ENCODE data around the gene LHFPL3. TPM values are rescaled to one million over a fixed set of nuclear protein-coding genes. Genes with fewer than 3 reads are reported as not detected.

LHFPL3 gene
- total and polyA plus RNA-seq, 2 donors (not counting 1 experiment from before 2014, with no cell fraction given) = not detected

- H3K4me3 ChIP-seq (ENCODE audit: control extremely low read depth in 1 of 5, extremely low read depth in 1 of 5, insufficient read depth in 1 of 5, low read depth in 2 of 5, low read length in 4 of 5) = no peak overlapping the region
- H3K9me3 Mint-ChIP-seq (ENCODE audit: insufficient read depth) = peaks cover 8% of the 10 kb centered on the region
- no peaks in the 10 kb centered on the region for H3K27me3 ChIP-seq (replicated peaks in 1 of 4; ENCODE audit: control extremely low read depth in 1 of 4, control insufficient read depth in 3 of 4, insufficient read depth in 4 of 4, low read length in 3 of 4)
- H3K27ac ChIP-seq (ENCODE audit: low read length in 2 of 2) = no peak overlapping the region
- no peak for DNase-seq
- no peak overlapping the region for H3K27ac Mint-ChIP-seq
- TF ChIP-seq EZH2 (IDR thresholded peaks at IDR 0.05; ENCODE audit: borderline replicate concordance, insufficient read depth, low read depth, low read length, poor library complexity, severe bottlenecking) (no peak), CTCF (IDR thresholded peaks at IDR 0.05) (no peak)
- ChIA-PET POLR2A (no interaction called here), CTCF (no interaction called here)
- no peaks in the 10 kb centered on the region for H3K4me1 Mint-ChIP-seq
- H3K4me1 ChIP-seq (ENCODE audit: control insufficient read depth in 2 of 2, insufficient read depth in 2 of 2, low read length in 2 of 2) = no peaks in the 10 kb centered on the region
- H3K9ac ChIP-seq (ENCODE audit: low read length) = no peak overlapping the region
- peaks cover 0 to 9% (median 0%) of the 10 kb centered on the region in 3 donors for H3K9me3 ChIP-seq (ENCODE audit: control extremely low read depth in 1 of 3, control insufficient read depth in 2 of 3, insufficient read depth in 1 of 3, low read length in 2 of 3)
- H3K79me2 ChIP-seq (ENCODE audit: control insufficient read depth, insufficient read depth, low read length) = no peaks in the 10 kb centered on the region
- no peak overlapping the region for H3K4me2 ChIP-seq (replicated peaks; ENCODE audit: low read depth, low read length, poor library complexity, severe bottlenecking)
- 78% methylated on average over 2 of the region's 2 CpGs for WGBS (ENCODE audit: insufficient coverage)
- H3K27me3 Mint-ChIP-seq = no peaks in the 10 kb centered on the region
- H3K4me3 Mint-ChIP-seq = no peak overlapping the region
- intact Hi-C loops (cut with micrococcal nuclease) = no loop called here
- no peaks in the 10 kb centered on the region for H3K36me3 ChIP-seq (replicated peaks in 1 of 2; ENCODE audit: control extremely low read depth in 1 of 2, control insufficient read depth in 1 of 2, extremely low read depth in 1 of 2, insufficient read depth in 2 of 2, low read length in 1 of 2)
- no peak for ATAC-seq (ENCODE audit: low read depth)
- H4K20me1 ChIP-seq (ENCODE audit: control insufficient read depth, insufficient read depth, low read length, poor library complexity, severe bottlenecking) = no peaks in the 10 kb centered on the region
- no peak overlapping the region for H2AFZ ChIP-seq (ENCODE audit: insufficient read depth, low read depth, low read length, poor library complexity, severe bottlenecking)
These were observed 366.3 kb downstream of the LHFPL3 start for GRCh38 chr7:104694710-104695109.

- H3K27me3 ChIP-seq (replicated peaks in 1 of 4; ENCODE audit: control extremely low read depth in 1 of 4, control insufficient read depth in 3 of 4, insufficient read depth in 4 of 4, low read length in 3 of 4) = no peaks in the 10 kb centered on the region
- H3K36me3 ChIP-seq (replicated peaks in 1 of 2; ENCODE audit: control extremely low read depth in 1 of 2, control insufficient read depth in 1 of 2, extremely low read depth in 1 of 2, insufficient read depth in 2 of 2, low read length in 1 of 2) = no peaks in the 10 kb centered on the region
- no peak overlapping the region for H3K9ac ChIP-seq (ENCODE audit: low read length)
- ChIA-PET CTCF (no interaction called here), POLR2A (no interaction called here)
- intact Hi-C loops (cut with micrococcal nuclease) = no loop called here
- H3K9me3 ChIP-seq (ENCODE audit: control extremely low read depth in 1 of 3, control insufficient read depth in 2 of 3, insufficient read depth in 1 of 3, low read length in 2 of 3) = peaks cover 0 to 9% (median 0%) of the 10 kb centered on the region in 3 donors
- ATAC-seq (ENCODE audit: low read depth) (no peak), DNase-seq (no peak)
- Mint-ChIP-seq H3K4me1 (no peaks in the 10 kb centered on the region), H3K27me3 (no peaks in the 10 kb centered on the region), H3K4me3 (no peak overlapping the region), H3K27ac (no peak overlapping the region), H3K9me3 (ENCODE audit: insufficient read depth) (peaks cover 10% of the 10 kb centered on the region)
- H3K79me2 ChIP-seq (ENCODE audit: control insufficient read depth, insufficient read depth, low read length) = no peaks in the 10 kb centered on the region
- H3K4me3 ChIP-seq (ENCODE audit: control extremely low read depth in 1 of 5, extremely low read depth in 1 of 5, insufficient read depth in 1 of 5, low read depth in 2 of 5, low read length in 4 of 5) = no peak overlapping the region
- no peak overlapping the region for H3K27ac ChIP-seq (ENCODE audit: low read length in 2 of 2)
- H2AFZ ChIP-seq (ENCODE audit: insufficient read depth, low read depth, low read length, poor library complexity, severe bottlenecking) = no peak overlapping the region
- no peak for TF ChIP-seq EZH2 (IDR thresholded peaks at IDR 0.05; ENCODE audit: borderline replicate concordance, insufficient read depth, low read depth, low read length, poor library complexity, severe bottlenecking)
- TF ChIP-seq CTCF (IDR thresholded peaks at IDR 0.05) = no peak
- H3K4me1 ChIP-seq (ENCODE audit: control insufficient read depth in 2 of 2, insufficient read depth in 2 of 2, low read length in 2 of 2) = no peaks in the 10 kb centered on the region
- H4K20me1 ChIP-seq (ENCODE audit: control insufficient read depth, insufficient read depth, low read length, poor library complexity, severe bottlenecking) = no peaks in the 10 kb centered on the region
- H3K4me2 ChIP-seq (replicated peaks; ENCODE audit: low read depth, low read length, poor library complexity, severe bottlenecking) = no peak overlapping the region
These were observed 367.2 kb downstream of the LHFPL3 start for GRCh38 chr7:104695563-104695962.

Data from B cell (primary cell).